RPMI7951 (cell line): ENCODE data around the gene GTF2H2. TPM values are rescaled to one million over a fixed set of nuclear protein-coding genes. Genes with fewer than 3 reads are reported as not detected.
"Not testable (repeated sequence)": the region's sequence is repeated elsewhere in the genome, so short reads cannot be mapped to it uniquely, and the experiment has no call there.

ENCODE experiments used
- DNase-seq: peaks from one replicate; pipeline ENCODE4 v3.0.0-alpha.2; 2012; ENCODE audit warnings: low read depth
- total RNA-seq: library from RNA; depleted of rRNA; stranded (reverse); fragments of >200 nt; shearing (Covaris generic); gene quantifications from 2 replicates; pipeline ENCODE4 v1.2.3, GENCODE V29; 2014; rRNA removed

Gene GTF2H2
- total RNA-seq, 1 experiment from 2014 or later, result 21.9 TPM

DNA sequence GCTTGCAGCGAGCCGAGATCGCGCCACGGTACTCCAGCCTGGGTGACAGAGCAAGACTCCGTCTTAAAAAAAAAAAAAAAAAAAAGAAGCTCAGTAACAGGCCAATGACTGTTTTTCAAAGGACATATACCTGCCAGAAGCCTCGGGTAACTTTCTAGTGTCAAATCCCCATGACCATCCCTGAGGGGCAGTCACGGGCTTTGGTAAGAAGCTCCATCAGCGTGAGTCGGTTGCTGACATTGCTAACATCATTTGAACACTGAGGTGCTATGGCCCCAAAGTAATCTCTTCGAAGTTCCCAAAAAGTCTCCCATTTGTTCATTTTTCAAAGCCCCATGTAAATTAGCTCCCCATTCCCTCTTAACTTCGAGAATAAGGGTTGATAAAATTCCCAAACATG lies 53.9 kb downstream of the GTF2H2 start:
- no peak for DNase-seq

DNA sequence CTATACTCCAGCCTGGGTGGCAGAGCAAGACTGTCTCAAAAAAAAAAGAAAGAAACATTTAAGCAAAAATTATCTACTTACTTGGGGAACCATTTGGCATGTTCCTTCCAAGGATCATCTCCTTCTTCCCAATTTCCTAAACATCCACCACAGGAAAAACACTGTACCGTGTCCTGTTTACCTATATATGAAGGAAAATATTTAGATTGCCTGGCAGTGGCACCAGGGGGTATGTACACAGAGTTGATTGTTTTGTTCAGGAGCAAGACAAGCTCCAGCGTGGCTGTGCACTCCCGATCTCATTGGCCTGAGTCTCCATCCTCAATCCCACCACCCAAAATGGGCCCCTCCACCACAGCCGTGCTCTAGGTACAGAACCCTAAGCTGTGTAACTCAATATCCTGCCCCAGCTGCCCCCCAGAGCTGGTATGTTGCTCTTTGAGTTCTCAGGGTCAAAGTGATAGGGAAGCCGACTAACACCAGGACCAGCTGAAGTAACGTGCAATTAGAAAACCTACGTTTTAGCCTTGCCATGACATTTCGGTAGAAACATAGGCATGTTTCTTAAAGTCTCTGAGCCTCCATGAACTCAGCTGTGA lies 56.2 kb downstream of the GTF2H2 start:
- no peak for DNase-seq

DNA sequence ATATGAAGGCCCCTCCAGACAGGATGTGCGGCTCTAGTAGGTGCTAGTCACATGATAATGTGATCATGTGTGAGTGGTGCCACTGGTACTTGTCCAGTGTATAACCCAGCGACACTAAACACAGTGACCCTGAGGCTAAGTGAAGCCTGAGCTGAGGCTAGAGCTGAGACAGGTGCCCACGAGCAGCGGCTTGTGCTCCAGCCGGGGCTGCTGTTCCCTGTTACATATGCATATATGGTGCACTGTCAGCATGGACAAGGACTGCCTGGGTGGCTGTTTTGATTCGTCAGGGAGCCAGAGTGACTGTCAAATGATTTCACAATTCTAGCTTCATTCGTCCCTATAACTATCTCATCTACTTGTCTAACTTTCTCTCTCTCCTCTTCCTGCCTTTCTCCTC lies 60.5 kb downstream of the GTF2H2 start:
- not testable (repeated sequence) for DNase-seq

Other genes with a start within 250 kb of the GTF2H2 start
- gene SERF1A, start 167.0 kb downstream of the GTF2H2 start, total RNA-seq, result 11.5 and 15.6 TPM in 2 replicates
- gene SMN1, start 142.6 kb downstream of the GTF2H2 start, total RNA-seq, result 29.5 and 42.7 TPM in 2 replicates
- 0.72 and 0.78 TPM in 2 replicates for gene NAIP, start 42.3 kb downstream of the GTF2H2 start, total RNA-seq